ENCODE results near the gene CLIC2.
"Not testable (repeated sequence)": the region's sequence is repeated elsewhere in the genome, so short reads cannot be mapped to it uniquely, and the experiment has no call there.

Gene CLIC2

GRCh38 chrX:155334486-155335336 is at the start of gene CLIC2:
TSS of gene CLIC2 (minus strand) at chrX:155334614. CDS start at chrX:155334427, 187 bp downstream.
- DNase-seq, result no peak

- DNase-seq, result not testable (repeated sequence)
These were observed 48.1 kb upstream of the CLIC2 start for GRCh38 chrX:155382529-155382967.

GRCh38 chrX:155381843-155382528 is 47.6 kb upstream of the CLIC2 start, which contains the start of gene F8A2:
TSS of gene F8A2 (plus strand) at chrX:155382095. CDS start at chrX:155382115, 20 bp downstream.
- DNase-seq, result not testable (repeated sequence)

- DNase-seq, result not testable (repeated sequence)
These were observed 45.4 kb upstream of the CLIC2 start for GRCh38 chrX:155379802-155380201.

- DNase-seq, result not testable (repeated sequence)
These were observed 39.5 kb upstream of the CLIC2 start for GRCh38 chrX:155373777-155374458.

- DNase-seq, result not testable (repeated sequence)
These were observed 29.3 kb upstream of the CLIC2 start for GRCh38 chrX:155363712-155364111.

- not testable (repeated sequence) for DNase-seq
These were observed 15.0 kb upstream of the CLIC2 start for GRCh38 chrX:155349448-155349847.

- not testable (repeated sequence) for DNase-seq
These were observed 11.3 kb upstream of the CLIC2 start for GRCh38 chrX:155345689-155346088.

GRCh38 chrX:155335337-155335712 is 911 bp upstream of the CLIC2 start:
- DNase-seq, result not testable (repeated sequence)

GRCh38 chrX:155333544-155334100 is 792 bp downstream of the CLIC2 start:
- no peak for DNase-seq

- DNase-seq, result no peak
These were observed 3.4 kb downstream of the CLIC2 start for GRCh38 chrX:155330992-155331391.

GRCh38 chrX:155329293-155329692 is 5.1 kb downstream of the CLIC2 start:
- no peak for DNase-seq

- no peak for DNase-seq
These were observed 7.8 kb downstream of the CLIC2 start for GRCh38 chrX:155326610-155327009.

GRCh38 chrX:155314260-155314659 is 20.2 kb downstream of the CLIC2 start:
- no peak for DNase-seq

GRCh38 chrX:155313766-155314165 is 20.6 kb downstream of the CLIC2 start:
- DNase-seq, result no peak

GRCh38 chrX:155293771-155294170 is 40.6 kb downstream of the CLIC2 start:
- DNase-seq, result no peak

- no peak for DNase-seq
These were observed 54.5 kb downstream of the CLIC2 start for GRCh38 chrX:155279873-155280272.

- no peak for DNase-seq
These were observed 63.4 kb downstream of the CLIC2 start for GRCh38 chrX:155270969-155271368.

- not testable (repeated sequence) for DNase-seq
These were observed 66.4 kb downstream of the CLIC2 start for GRCh38 chrX:155267995-155268394.

- no peak for DNase-seq
These were observed 68.0 kb downstream of the CLIC2 start for GRCh38 chrX:155266439-155266838.

GRCh38 chrX:155263854-155264628 is 70.4 kb downstream of the CLIC2 start, which contains the start of gene RAB39B:
TSS of gene RAB39B (minus strand) at chrX:155264491. CDS start at chrX:155264288, 203 bp downstream.
- no peak for DNase-seq
